ENCODE results near the gene PPIG. TPM values are rescaled to one million over a fixed set of nuclear protein-coding genes. Genes with fewer than 3 reads are reported as not detected.

The PPIG gene
- total RNA-seq, 1 donor from 2014 or later = 51.7 TPM

DNA sequence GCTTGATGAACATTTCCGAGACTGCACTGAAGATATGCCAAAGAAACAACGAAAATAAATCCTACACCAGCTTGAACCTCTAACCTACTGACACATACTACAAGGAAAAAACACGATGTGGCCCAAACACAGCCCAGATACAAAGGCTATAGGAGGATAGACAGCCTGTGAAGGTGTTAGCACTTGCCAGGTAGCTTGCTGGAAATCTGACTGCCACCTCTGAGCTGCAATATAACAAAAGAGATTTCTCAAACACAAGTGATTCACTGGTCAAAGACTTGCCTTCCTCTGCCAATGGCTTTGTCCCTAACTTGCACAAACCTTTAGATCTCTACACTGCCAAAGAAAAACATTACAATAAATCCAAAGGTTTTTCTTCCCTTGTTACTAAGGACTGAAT is 89.0 kb downstream of the PPIG start:
- TF ChIP-seq, protein P1, sequence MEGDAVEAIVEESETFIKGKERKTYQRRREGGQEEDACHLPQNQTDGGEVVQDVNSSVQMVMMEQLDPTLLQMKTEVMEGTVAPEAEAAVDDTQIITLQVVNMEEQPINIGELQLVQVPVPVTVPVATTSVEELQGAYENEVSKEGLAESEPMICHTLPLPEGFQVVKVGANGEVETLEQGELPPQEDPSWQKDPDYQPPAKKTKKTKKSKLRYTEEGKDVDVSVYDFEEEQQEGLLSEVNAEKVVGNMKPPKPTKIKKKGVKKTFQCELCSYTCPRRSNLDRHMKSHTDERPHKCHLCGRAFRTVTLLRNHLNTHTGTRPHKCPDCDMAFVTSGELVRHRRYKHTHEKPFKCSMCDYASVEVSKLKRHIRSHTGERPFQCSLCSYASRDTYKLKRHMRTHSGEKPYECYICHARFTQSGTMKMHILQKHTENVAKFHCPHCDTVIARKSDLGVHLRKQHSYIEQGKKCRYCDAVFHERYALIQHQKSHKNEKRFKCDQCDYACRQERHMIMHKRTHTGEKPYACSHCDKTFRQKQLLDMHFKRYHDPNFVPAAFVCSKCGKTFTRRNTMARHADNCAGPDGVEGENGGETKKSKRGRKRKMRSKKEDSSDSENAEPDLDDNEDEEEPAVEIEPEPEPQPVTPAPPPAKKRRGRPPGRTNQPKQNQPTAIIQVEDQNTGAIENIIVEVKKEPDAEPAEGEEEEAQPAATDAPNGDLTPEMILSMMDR (IDR thresholded peaks at IDR 0.05) = no peak
- ATAC-seq (no peak), DNase-seq (no peak)
- H3K4me1 ChIP-seq = no peaks in the 10 kb centered on the region
- no peak overlapping the region for H3K4me3 ChIP-seq
- intact Hi-C loops (cut with DNase I) = no loop called here
- H3K36me3 ChIP-seq = no peaks in the 10 kb centered on the region
- no peaks in the 10 kb centered on the region for H3K9me3 ChIP-seq
- no peaks in the 10 kb centered on the region for H3K27me3 ChIP-seq (ENCODE audit: low read depth)
- no peak overlapping the region for H3K27ac ChIP-seq

DNA sequence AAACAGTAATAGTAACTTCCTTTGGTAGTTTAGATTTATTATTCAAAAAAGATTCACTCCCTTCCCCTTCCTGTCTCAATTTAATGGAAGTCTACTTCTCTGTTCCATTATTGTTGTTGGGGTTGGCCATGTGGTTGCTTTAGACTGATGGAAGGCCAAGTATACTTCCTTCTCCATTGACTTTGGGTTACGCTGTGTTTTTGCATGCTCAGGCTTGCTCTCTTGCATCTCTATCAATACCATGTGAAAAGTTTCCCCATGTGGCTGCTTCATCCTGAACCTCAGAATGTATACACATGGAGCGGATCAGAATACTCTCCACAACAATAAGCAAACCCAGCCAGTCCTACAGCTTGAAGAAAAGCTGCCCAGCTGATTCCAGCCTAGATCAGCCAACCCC is 89.8 kb downstream of the PPIG start:
- H3K4me1 ChIP-seq = no peaks in the 10 kb centered on the region
- TF ChIP-seq, protein P1 (IDR thresholded peaks at IDR 0.05) = no peak
- no peaks in the 10 kb centered on the region for H3K36me3 ChIP-seq
- no peak for DNase-seq
- H3K4me3 ChIP-seq = no peak overlapping the region
- no peak overlapping the region for H3K27ac ChIP-seq
- H3K9me3 ChIP-seq = no peaks in the 10 kb centered on the region
- no peak for ATAC-seq
- intact Hi-C loops (cut with DNase I) = no loop called here
- H3K27me3 ChIP-seq (ENCODE audit: low read depth) = no peaks in the 10 kb centered on the region

DNA sequence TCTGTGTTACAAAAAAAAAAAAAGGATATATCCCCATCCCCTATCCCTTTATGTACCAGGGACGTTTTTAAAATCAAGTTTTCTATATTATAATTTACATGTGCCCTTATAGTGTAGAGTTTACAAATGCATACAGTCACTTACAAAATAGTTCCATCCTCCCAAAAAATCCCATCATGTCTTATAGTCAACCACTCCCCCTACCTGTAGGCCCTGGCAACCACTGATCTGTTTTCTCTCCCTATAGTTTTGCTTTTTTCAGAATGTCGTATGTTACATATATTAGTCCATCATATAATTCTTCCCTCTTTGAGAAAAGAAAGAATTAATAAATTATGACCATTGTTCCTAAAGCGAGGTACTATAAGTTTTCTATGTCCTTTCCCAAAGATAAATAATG is 92.2 kb downstream of the PPIG start:
- H3K9me3 ChIP-seq = no peaks in the 10 kb centered on the region
- H3K36me3 ChIP-seq = no peaks in the 10 kb centered on the region
- no peaks in the 10 kb centered on the region for H3K27me3 ChIP-seq (ENCODE audit: low read depth)
- ATAC-seq (no peak), DNase-seq (no peak)
- H3K4me1 ChIP-seq = no peaks in the 10 kb centered on the region
- TF ChIP-seq, protein P1 (IDR thresholded peaks at IDR 0.05) = no peak
- no peak overlapping the region for H3K4me3 ChIP-seq
- intact Hi-C loops (cut with DNase I) = no loop called here
- no peak overlapping the region for H3K27ac ChIP-seq

DNA sequence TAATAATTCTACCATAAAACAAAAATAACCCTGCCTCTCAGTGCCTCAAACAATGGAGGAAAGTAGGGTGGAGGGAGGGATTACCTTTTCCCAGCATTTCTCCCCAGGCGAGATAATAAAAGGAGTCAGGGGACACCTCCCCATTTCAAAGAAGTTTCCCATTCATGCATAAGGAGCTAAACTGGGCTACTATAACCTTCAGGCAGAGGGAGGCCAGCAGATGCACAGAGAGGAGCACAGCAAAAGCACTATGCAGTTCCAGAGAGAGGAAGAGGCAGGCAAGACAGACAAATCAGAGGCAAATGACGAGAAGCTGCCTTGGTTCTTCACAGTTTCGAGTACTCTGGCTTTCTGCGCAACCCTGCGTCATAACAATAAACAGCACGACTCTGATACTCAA is 92.7 kb downstream of the PPIG start:
- intact Hi-C loops (cut with DNase I) = no loop called here
- no peak overlapping the region for H3K4me3 ChIP-seq
- no peak overlapping the region for H3K27ac ChIP-seq
- no peak for ATAC-seq
- no peaks in the 10 kb centered on the region for H3K9me3 ChIP-seq
- no peaks in the 10 kb centered on the region for H3K36me3 ChIP-seq
- TF ChIP-seq, protein P1 (IDR thresholded peaks at IDR 0.05) = no peak
- no peaks in the 10 kb centered on the region for H3K27me3 ChIP-seq (ENCODE audit: low read depth)
- no peaks in the 10 kb centered on the region for H3K4me1 ChIP-seq
- DNase-seq = no peak

DNA sequence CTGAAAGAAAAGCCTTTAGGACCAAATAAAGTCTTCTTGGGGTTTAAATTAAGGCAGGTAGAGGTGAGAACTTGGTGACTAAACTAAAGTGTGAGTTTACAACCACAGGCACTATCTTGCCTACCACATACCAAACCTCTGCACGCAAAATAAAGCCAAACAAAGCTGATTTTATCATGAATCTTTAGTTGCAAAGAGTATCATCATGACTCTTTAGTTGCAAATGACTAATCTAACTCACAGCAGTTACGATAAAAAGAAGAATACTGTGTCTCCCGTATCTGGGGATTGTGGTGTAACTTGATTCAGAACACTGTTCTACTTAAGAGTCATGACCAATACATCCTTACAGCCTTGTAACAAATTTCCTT is 98.9 kb downstream of the PPIG start:
- intact Hi-C loops (cut with DNase I) = no loop called here
- DNase-seq = no peak

More for the DNA sequence above, 98.9 kb downstream of the PPIG start:
- H3K4me3 ChIP-seq = no peak overlapping the region
- no peak overlapping the region for H3K27ac ChIP-seq
- TF ChIP-seq, protein P1 (IDR thresholded peaks at IDR 0.05) = no peak
- no peaks in the 10 kb centered on the region for H3K4me1 ChIP-seq
- no peaks in the 10 kb centered on the region for H3K36me3 ChIP-seq
- ATAC-seq = no peak
- no peaks in the 10 kb centered on the region for H3K9me3 ChIP-seq
- H3K27me3 ChIP-seq (ENCODE audit: low read depth) = no peaks in the 10 kb centered on the region
